ENCODE measurements around the gene KRT40.

Gene KRT40

GRCh38 chr17:40956401-40957254 lies 27.5 kb downstream of the KRT40 start:
- Histone ChIP-seq H3K9ac (ENCODE audit: low read length) (no peak overlapping the region), H3K79me2 (ENCODE audit: low read length) (no peaks in the 10 kb centered on the region), H3K4me2 (ENCODE audit: low read length) (no peak overlapping the region), H3K27ac (ENCODE audit: low read length) (no peak overlapping the region), H3K9me3 (ENCODE audit: insufficient read depth, low read length) (no peaks in the 10 kb centered on the region), H2AFZ (ENCODE audit: low read depth, low read length) (no peak overlapping the region), H3K27me3 (ENCODE audit: low read depth, low read length) (peaks cover 41% of the 10 kb centered on the region), H3K4me3 (ENCODE audit: low read length) (no peak overlapping the region), H3K4me1 (ENCODE audit: low read length) (no peaks in the 10 kb centered on the region), H3K36me3 (replicated peaks; ENCODE audit: low read depth, low read length) (no peaks in the 10 kb centered on the region), H4K20me1 (ENCODE audit: insufficient read depth, low read length) (no peaks in the 10 kb centered on the region)
- TF ChIP-seq EZH2phosphoT487 (IDR thresholded peaks at IDR 0.05; ENCODE audit: low read depth) (no peak), CTCF (IDR thresholded peaks at IDR 0.05; ENCODE audit: low read depth, low read length) (no peak)

DNA sequence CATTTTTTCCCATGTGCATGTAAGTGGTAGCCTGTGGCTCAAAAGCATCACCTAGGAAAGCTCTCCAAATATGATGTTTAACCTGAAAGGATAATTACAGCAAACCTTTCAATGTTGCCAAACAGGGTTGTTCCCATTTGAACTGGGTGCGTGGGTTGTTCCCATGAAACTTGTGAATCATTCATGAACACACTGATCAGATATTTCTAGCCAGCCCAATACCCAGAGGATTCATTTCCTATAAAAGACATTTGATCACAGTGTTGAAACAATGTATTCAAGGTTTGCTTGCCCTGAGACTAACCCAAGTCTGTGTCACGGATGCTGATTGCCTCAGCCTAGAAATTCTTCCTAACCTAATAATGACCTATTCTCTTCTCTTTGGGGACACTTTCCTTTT lies 30.2 kb downstream of the KRT40 start:
- H3K36me3 ChIP-seq (replicated peaks; ENCODE audit: low read depth, low read length): no peaks in the 10 kb centered on the region
- no peak overlapping the region for H3K27ac ChIP-seq (ENCODE audit: low read length)
- peaks cover 42% of the 10 kb centered on the region for H3K27me3 ChIP-seq (ENCODE audit: low read depth, low read length)
- H3K79me2 ChIP-seq (ENCODE audit: low read length): no peaks in the 10 kb centered on the region
- H3K4me3 ChIP-seq (ENCODE audit: low read length): no peak overlapping the region
- no peak for TF ChIP-seq EZH2phosphoT487 (IDR thresholded peaks at IDR 0.05; ENCODE audit: low read depth)
- TF ChIP-seq CTCF (IDR thresholded peaks at IDR 0.05; ENCODE audit: low read depth, low read length): no peak
- H3K9ac ChIP-seq (ENCODE audit: low read length): no peak overlapping the region
- H2AFZ ChIP-seq (ENCODE audit: low read depth, low read length): no peak overlapping the region
- no peaks in the 10 kb centered on the region for H3K4me1 ChIP-seq (ENCODE audit: low read length)
- H4K20me1 ChIP-seq (ENCODE audit: insufficient read depth, low read length): no peaks in the 10 kb centered on the region
- no peak overlapping the region for H3K4me2 ChIP-seq (ENCODE audit: low read length)
- H3K9me3 ChIP-seq (ENCODE audit: insufficient read depth, low read length): no peaks in the 10 kb centered on the region

DNA sequence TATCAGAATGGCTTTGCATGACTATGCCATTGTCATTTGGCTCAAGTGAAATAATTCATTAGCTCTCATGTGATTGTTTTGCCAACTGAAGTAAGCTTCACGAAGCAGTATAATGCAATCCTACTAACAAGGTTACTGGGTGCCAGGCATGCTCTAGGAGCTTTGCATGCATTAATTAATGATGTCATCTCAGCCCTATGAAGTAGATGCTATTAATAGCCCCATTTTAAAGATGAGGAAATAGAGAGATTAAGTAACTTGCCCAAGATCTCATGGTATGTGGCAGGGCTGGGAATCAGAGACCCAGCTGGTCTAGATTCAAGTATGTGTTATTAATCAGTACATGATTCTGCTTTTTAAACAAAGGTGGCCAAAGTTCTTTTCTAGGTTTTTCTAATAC lies 31.5 kb downstream of the KRT40 start:
- no peak overlapping the region for H3K4me2 ChIP-seq (ENCODE audit: low read length)

More for the DNA sequence above, 31.5 kb downstream of the KRT40 start:
- Histone ChIP-seq H3K9me3 (ENCODE audit: insufficient read depth, low read length) (no peaks in the 10 kb centered on the region), H3K4me1 (ENCODE audit: low read length) (no peaks in the 10 kb centered on the region), H3K27me3 (ENCODE audit: low read depth, low read length) (peaks cover 42% of the 10 kb centered on the region), H2AFZ (ENCODE audit: low read depth, low read length) (no peak overlapping the region), H3K9ac (ENCODE audit: low read length) (no peak overlapping the region), H3K27ac (ENCODE audit: low read length) (no peak overlapping the region), H3K36me3 (replicated peaks; ENCODE audit: low read depth, low read length) (no peaks in the 10 kb centered on the region), H4K20me1 (ENCODE audit: insufficient read depth, low read length) (no peaks in the 10 kb centered on the region), H3K4me3 (ENCODE audit: low read length) (no peak overlapping the region), H3K79me2 (ENCODE audit: low read length) (no peaks in the 10 kb centered on the region)
- TF ChIP-seq CTCF (IDR thresholded peaks at IDR 0.05; ENCODE audit: low read depth, low read length) (no peak), EZH2phosphoT487 (IDR thresholded peaks at IDR 0.05; ENCODE audit: low read depth) (no peak)
